OCI-LY1 (cell line): Measurements from ENCODE around the gene METRN.

Experiments used
- EZH2 ChIP-seq: fragments of 200-600 bp; sonication (generic), shearing (Covaris generic); IDR thresholded peaks from 2 replicates; pipeline ENCODE4 v1.8.0; 2017; ENCODE audit warnings: borderline replicate concordance, mixed run types, mild to moderate bottlenecking, antibody characterized with exemption, low read length, moderate library complexity, mixed read lengths
- TF ChIP-seq, protein P1 (sequence below): fragments of 200-600 bp; sonication (generic), shearing (Covaris generic); IDR thresholded peaks from 2 replicates; pipeline ENCODE4 v1.5.1; 2017; ENCODE audit warnings: mild to moderate bottlenecking, antibody characterized with exemption, low read length, moderate library complexity, mixed read lengths

DNA sequence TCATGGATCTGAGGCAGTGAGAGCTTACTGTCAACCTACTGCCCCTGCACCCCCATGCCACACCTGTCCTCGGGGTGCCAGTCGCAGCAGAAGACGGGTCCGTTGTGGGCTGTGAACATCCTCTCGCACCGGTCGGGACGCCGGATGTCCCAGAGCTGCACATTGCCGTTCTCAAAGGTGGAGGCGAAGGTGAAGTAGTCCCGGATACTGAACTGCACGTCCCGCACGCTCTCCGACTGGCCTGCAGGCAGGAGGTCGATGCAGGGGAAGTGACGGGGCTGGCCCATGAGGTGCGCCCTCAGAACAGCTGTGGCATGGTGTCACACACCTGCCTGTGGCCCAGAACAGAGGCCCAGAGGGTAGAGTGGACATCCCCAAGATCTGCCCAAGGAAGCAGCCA is 27.4 kb upstream of the METRN start:
- TF ChIP-seq, protein P1, sequence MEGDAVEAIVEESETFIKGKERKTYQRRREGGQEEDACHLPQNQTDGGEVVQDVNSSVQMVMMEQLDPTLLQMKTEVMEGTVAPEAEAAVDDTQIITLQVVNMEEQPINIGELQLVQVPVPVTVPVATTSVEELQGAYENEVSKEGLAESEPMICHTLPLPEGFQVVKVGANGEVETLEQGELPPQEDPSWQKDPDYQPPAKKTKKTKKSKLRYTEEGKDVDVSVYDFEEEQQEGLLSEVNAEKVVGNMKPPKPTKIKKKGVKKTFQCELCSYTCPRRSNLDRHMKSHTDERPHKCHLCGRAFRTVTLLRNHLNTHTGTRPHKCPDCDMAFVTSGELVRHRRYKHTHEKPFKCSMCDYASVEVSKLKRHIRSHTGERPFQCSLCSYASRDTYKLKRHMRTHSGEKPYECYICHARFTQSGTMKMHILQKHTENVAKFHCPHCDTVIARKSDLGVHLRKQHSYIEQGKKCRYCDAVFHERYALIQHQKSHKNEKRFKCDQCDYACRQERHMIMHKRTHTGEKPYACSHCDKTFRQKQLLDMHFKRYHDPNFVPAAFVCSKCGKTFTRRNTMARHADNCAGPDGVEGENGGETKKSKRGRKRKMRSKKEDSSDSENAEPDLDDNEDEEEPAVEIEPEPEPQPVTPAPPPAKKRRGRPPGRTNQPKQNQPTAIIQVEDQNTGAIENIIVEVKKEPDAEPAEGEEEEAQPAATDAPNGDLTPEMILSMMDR: no peak
- no peak for TF ChIP-seq EZH2
